IPS-18c (cell line): ENCODE measurements around the gene PF4V1.

ENCODE experiments used
- H3K4me3 ChIP-seq: 2 replicates; pipeline ENCODE4 v1.7.0; 2013; ENCODE audit warnings: low read depth, mild to moderate bottlenecking, low read length, moderate library complexity; ENCODE audit not compliant: insufficient read depth
- H3K9me3 ChIP-seq: one replicate; pipeline ENCODE4 v1.6.1; 2013; ENCODE audit warnings: mild to moderate bottlenecking, low read length, moderate library complexity; ENCODE audit not compliant: control insufficient read depth, insufficient read depth

PF4V1 gene, protein sequence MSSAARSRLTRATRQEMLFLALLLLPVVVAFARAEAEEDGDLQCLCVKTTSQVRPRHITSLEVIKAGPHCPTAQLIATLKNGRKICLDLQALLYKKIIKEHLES

DNA sequence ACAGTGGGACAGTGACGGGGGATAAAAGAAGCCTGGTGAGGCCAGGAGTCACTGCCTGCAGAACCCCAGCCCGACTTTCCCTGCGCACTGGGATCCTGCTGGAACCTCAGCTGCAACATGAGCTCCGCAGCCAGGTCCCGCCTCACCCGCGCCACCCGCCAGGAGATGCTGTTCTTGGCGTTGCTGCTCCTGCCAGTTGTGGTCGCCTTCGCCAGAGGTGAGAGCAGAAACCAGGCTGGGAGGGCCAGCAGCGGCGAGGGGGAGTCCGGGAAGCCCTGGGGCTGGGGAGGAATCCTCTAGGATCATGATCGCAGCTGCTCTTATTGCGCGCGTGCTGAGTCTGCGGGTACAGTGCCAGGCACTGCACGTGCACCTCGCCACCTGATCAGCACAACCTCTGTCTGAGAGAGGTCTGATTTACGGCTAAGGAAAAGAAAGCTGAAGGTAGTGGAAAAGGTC, at the start of gene PF4V1:
Gene PF4V1 (plus strand): TSS at position 51 of the 459 bp plus-strand sequence. CDS start 67 bp downstream, at position 118.
- no peaks in the 10 kb centered on the region for H3K9me3 ChIP-seq
- no peak within 1 kb of the TSS for H3K4me3 ChIP-seq

DNA sequence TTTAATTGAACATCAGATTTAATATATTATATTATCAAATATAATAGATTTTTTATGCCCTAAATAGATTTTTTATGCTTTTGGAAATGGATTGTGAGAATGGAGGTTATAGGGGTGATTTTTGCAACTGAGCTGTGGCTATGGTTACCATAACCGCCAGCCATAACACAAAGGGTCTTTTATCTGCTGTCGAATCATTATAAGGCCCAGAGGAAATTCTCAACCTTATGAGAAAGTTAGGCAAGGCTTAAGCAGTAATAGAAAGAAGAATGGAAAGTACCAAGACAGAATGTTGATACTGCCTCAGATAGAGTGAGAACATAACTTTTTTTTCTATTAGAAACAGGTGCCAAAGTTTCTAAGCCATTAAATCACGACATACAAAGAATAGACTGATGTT, 42.9 kb upstream of the PF4V1 start:
- no peaks in the 10 kb centered on the region for H3K9me3 ChIP-seq
- H3K4me3 ChIP-seq = no peak overlapping the region

DNA sequence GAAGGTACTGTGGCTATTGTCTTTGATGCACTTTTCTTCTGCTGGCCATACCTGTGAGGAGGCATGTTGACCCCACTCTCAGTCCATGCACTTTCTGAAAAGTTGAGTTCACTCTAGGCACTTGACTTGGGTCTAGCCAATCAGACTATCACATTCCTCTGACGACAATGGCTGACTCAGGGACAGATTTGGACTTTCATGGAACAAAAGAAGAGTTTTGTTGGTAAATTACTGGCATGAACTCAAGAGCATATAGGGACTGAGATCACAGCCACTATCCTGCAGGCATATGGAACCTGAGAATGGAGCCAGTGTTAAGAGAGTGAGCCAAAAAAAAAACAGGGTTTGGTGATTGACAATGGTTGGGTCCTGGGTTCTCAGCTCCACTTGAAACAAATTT, 41.3 kb upstream of the PF4V1 start:
- Histone ChIP-seq H3K9me3 (no peaks in the 10 kb centered on the region), H3K4me3 (no peak overlapping the region)

DNA sequence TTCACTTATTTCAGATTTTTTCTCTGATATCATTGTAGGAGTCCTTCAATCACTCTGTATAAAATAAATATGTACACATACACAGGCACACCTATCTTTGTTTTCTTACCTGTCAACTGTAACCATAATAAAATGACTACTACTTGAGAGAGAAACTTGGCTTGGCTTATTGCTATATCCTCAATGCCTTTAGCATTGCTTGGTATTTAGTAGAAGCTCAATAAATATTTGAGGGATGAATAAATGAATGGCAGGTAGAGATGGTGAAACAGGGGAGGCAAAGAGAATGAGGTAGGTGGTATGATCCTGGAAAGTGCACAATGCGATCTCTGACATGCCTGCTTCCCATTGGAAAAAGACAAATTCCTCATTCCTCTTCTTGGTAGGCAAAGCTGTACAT, 38.4 kb upstream of the PF4V1 start:
- Histone ChIP-seq H3K9me3 (no peaks in the 10 kb centered on the region), H3K4me3 (no peak overlapping the region)

DNA sequence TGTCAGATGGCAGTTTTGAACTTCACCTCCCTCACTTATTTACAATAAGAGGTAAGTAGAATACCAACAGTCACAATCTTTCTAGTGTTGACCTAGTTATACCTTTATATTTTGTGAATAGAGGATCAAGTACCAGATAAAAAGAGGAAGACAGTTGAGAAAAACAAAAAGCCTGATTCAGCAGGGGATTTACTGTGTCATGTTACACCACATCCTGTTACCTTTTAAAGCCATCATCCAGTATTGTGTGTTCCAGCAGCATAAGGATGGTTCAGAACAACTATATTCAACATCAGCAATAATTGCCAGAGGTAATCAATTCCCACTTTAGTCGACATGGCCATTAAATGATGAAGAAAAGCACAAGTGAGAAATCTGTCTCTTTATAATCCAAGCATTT, 38.0 kb upstream of the PF4V1 start:
- H3K9me3 ChIP-seq = no peaks in the 10 kb centered on the region
- H3K4me3 ChIP-seq = no peak overlapping the region

DNA sequence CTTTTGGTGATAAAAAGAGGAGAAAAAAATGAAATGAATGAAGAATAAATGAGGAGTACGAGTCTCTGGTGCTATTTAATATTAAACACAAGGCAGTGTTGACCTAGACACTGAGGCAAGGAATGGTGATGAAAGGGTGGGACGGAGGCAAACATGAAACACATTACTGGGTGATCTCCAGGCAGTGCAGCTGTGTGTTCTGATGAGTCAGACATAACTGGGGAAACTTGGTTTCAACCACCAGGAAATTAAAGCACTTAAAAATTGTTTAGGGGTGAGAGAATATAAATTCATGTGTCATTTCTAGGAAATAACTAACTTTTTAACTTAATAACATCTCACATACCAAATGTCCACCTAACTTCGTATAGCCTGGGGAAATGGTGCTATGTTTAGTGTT, 36.3 kb upstream of the PF4V1 start:
- no peak overlapping the region for H3K4me3 ChIP-seq
- H3K9me3 ChIP-seq = no peaks in the 10 kb centered on the region

DNA sequence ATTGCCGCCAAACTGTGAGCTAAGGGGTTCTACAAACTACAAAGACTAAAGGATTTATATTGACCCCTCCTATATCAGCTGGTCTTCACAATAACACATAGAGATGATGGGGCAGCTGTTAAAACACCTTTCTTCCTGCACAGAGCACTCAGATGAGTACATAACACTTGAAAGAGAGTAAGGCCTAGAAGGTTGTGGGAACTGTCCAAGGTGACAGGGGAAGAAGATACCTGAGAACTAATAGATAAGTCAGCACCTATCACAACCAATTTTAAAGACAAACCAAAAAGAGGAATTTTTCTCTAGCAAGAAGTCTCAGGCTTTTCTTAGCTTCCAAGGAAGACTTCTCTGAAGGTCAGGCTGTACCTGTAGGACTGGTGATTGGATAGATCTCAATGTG, 35.8 kb upstream of the PF4V1 start:
- no peak overlapping the region for H3K4me3 ChIP-seq

DNA sequence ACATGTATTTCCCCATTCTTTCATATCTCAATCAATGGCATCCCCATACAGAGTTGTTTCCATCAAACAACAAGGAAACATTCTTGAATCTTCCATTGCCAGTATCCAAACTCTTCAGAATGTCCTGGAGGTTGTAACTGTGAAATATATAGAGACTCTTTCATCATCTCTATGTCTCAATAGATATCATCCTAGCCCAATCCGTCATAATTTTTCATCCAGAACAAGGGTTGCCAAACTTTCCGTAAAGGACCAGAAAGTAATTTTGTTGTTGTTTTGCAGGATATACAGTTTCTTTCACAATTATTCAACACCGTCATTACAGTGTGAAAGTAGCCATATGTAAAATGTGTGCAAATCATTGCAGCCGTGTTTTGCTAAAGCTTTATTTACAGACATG, 31.8 kb upstream of the PF4V1 start:
- H3K9me3 ChIP-seq = no peaks in the 10 kb centered on the region
- no peak overlapping the region for H3K4me3 ChIP-seq

More for the DNA sequence above, 35.8 kb upstream of the PF4V1 start:
- no peaks in the 10 kb centered on the region for H3K9me3 ChIP-seq

DNA sequence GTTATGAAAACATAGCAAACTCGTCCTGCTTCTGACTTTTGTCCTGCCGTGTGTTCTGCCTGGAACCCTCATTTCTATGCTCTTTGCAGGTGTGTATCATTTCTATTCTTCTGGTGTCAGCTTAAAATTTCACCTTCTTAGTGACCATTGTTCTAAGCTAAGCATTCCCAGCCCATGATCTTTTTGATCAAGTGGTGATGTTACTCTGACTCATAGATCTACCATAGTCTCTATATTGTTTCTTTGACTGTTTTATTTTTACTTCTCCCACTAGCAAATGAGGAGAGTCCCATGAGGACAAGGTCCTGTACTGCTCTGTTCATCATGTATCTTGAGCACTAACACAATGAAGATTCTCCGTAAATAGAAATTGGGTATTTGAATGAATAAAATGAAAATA, 30.7 kb upstream of the PF4V1 start:
- Histone ChIP-seq H3K4me3 (no peak overlapping the region), H3K9me3 (no peaks in the 10 kb centered on the region)

DNA sequence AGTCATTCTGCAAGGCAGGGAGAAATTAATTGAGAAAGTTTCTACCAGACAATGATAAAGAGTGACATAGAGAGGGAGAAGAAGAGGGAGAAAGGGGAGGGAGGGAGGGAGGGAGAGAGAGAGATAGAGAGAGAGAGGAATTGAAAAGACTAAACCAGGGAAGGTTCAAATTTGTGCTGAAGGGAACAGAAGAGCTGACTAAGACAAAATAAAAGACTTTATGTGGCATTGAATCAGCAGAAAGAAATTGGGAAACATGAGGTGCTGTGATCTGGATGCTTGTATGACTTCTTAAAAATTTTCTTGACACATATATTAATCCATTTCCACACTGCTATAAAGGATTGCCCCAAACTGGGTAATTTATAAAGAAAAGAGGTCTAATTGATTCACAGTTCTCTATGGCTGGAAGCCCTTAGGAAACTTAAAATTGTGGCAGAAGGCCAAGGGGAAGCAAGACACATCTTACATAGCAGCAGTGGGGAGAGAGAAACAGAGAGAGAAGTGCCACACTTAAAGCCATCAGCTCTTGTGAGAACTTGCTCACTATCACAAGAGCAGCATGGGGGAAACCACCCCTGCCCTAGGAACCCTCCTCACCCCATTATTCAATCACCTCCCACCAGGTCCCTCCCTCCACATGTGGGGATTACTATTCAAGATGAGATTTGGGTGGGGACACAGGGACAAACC, 30.1 kb upstream of the PF4V1 start:
- Histone ChIP-seq H3K4me3 (no peak overlapping the region), H3K9me3 (no peaks in the 10 kb centered on the region)

DNA sequence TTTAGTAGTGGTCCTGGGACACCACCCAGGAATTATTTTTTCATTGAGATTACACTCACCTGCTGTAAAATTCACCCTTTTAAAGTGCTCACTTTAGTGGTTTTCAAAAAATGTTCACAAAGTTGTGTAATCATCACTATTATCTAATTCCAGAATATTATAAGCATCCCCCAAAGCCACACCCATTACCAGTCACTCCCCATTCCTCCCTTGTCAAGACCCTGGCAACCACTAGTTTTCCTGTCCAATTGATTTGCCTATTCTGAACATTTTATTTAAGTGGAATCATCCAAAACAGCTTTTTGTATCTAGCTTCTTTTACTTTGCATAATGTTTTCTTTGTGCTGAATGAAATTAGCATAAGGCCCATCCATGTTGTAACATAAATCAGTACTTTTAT, 29.3 kb upstream of the PF4V1 start:
- no peaks in the 10 kb centered on the region for H3K9me3 ChIP-seq
- H3K4me3 ChIP-seq = no peak overlapping the region

DNA sequence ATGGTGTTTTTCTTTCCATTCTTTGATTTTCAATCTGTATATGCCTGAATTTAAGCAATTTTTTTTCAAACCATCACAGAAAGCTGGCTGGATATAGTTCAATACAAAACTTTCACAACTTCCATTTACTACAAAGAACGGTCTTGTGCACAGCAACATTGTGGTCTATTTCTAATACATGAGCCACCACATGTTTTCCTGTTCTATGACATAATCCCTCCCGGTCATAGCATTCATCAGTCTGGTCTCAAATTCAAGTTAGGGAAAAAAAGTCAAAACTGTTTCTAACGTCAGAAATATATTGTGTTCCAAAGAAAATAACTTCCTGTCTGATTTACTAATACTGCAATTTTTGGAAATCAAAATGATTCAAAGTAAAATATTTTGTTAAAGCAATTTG, 24.1 kb upstream of the PF4V1 start:
- H3K9me3 ChIP-seq = no peaks in the 10 kb centered on the region
- no peak overlapping the region for H3K4me3 ChIP-seq

DNA sequence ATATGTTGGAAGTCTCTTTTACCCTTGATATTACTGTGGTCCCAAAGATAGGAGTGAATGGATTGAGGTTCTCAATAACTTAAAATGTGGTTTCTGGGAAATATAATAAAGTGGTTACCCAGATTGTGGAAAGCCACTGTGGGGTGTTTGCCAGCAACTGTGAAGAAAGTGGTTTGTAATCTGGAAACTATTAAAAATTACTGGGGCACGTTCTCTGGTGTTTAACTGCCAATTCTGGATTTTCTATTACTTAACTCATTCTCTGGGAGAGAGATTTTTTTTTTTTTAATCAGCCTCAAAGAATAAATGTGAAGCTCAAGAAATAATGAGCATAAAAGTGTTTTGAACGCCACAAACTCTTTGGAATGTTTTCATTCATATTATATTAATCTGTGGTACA, 21.5 kb upstream of the PF4V1 start:
- no peaks in the 10 kb centered on the region for H3K9me3 ChIP-seq
- no peak overlapping the region for H3K4me3 ChIP-seq

DNA sequence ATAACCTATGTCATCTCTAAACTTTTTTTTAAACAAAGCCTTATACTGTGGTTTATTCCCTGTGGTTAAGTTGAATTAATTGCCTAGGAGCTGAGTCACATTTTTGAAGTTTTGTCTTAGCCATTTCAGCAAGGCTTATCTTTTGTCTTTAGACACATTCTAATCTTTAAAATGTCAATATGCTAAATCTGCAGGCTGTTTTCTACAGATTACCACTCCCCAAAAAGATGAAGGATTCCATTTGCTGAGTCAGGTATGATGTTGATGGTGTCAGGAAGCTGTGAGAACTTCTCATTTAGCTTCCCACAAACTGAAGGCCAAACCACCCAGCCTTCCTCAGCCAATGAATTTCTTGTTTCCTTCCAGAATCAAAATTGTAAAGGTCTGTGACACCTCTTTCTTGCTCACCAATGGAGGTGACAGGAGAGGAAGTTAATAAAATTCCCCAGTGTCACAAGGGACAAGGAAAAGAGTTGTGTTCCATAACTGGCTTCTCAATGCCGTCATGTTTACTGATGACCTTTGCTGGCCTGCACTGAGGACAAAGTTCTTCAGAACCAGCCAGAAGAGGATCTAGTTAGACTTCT, 20.4 kb upstream of the PF4V1 start:
- Histone ChIP-seq H3K4me3 (no peak overlapping the region), H3K9me3 (no peaks in the 10 kb centered on the region)

DNA sequence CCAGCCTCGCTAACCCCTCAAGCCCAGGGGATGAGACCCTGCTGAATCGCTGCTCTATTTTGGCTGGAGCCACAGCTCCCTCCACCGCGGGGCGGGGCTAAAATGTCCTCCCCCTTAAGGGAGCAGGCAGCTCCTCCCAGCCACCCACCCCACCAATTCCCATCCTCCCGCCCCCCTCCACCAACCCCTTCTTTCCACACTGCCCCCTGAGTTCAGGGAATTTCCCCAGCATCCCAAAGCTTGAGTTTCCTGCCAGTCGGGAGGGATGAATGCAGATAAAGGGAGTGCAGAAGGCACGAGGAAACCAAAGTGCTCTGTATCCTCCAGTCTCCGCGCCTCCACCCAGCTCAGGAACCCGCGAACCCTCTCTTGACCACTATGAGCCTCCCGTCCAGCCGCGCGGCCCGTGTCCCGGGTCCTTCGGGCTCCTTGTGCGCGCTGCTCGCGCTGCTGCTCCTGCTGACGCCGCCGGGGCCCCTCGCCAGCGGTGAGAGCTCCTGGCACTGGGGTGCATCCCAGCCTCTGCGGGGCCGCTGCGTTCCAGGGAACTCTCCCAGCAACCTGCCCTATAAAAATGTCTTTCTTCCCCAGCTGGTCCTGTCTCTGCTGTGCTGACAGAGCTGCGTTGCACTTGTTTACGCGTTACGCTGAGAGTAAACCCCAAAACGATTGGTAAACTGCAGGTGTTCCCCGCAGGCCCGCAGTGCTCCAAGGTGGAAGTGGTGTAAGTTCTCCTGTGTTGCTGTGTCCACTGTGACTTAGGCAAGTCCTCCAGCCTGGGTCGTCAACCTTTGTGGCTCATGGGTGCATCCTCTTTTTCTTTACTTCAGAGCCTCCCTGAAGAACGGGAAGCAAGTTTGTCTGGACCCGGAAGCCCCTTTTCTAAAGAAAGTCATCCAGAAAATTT, 16.5 kb upstream of the PF4V1 start, which contains the start of gene CXCL6:
Gene CXCL6 (plus strand): TSS at position 306 of the 907 bp plus-strand sequence. CDS start 73 bp downstream, at position 379.
- Histone ChIP-seq H3K9me3 (no peaks in the 10 kb centered on the region), H3K4me3 (peak within 1 kb of the TSS; percentile 56)

DNA sequence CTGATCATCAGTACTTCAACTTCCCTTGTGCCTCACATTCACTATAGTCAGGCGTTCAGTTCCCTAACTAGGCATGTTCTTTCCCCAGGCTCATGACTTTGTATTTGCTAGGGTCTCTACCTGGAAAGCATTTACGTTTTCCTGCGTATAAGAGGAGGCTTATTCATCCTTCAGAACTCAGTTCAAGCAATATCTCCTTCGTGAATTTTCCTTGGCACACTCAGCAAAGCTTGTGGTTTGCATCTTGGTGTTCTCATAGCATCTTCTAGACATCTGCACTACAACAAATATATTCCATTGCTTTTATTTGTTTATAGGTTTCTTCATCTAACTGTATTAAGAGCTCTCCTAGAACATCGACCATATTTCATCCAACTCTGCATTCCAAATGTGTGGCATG, 14.0 kb upstream of the PF4V1 start:
- Histone ChIP-seq H3K4me3 (no peak overlapping the region), H3K9me3 (no peaks in the 10 kb centered on the region)

DNA sequence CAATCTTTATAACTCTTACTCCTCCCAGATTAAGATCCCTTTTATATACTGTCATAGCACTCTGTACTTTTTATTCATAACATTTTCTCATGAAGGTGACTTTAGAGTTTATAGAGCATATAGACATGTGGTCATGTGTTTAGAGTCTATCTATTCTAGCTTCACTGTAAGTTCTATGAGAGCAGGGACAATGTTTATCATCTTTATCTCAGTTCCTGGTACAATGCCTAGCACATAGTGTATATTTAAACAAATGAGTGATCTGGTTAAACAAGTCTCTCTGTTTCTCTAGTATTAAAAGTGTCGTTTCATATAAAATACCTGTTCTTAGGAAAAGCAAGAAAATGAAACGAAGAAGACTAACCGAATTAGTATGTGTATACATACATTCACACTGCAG, 13.4 kb upstream of the PF4V1 start:
- Histone ChIP-seq H3K4me3 (no peak overlapping the region), H3K9me3 (no peaks in the 10 kb centered on the region)
